Measurements from ENCODE around the gene PRSS53. TPM values are rescaled to one million over a fixed set of nuclear protein-coding genes. Genes with fewer than 3 reads are reported as not detected.

The PRSS53 gene
- total RNA-seq, 1 donor = 2.9 TPM

DNA sequence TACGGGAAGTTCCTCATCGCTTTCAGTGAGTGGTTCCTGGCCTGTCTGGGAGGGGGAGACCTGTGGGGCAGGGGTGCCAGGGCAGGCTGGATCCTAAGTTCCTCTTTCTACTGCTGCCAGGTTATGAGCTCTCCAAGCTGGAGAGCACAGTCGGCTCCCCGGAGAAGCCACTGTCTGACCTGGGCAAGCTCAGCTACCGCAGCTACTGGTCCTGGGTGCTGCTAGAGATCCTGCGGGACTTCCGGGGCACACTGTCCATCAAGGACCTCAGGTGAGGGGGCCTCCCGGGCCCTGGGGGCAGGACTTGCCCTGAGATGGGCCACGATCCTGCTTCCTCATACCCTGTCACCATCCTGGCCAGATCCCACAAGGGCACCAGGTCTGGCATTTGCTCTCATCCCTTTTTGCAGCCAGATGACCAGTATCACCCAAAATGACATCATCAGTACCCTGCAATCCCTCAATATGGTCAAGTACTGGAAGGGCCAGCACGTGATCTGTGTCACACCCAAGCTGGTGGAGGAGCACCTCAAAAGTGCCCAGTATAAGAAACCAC, 41.7 kb upstream of the PRSS53 start:
- Histone ChIP-seq H3K27me3 (ENCODE audit: insufficient read depth, low read length) (peaks cover 4% of the 10 kb centered on the region), H3K79me2 (ENCODE audit: insufficient read depth, low read length) (no peaks in the 10 kb centered on the region), H3K9me3 (ENCODE audit: low read depth, low read length) (no peaks in the 10 kb centered on the region), H3K4me3 (ENCODE audit: insufficient read depth, low read length) (no peak overlapping the region), H3K36me3 (ENCODE audit: insufficient read depth, low read length) (peaks cover 8% of the 10 kb centered on the region), H3K27ac (ENCODE audit: low read depth, low read length) (no peak overlapping the region), H2AFZ (ENCODE audit: low read length) (no peak overlapping the region), H3K4me2 (ENCODE audit: insufficient read depth, low read length) (no peak overlapping the region), H3K4me1 (ENCODE audit: insufficient read depth, low read length) (peaks cover 4% of the 10 kb centered on the region), H4K20me1 (ENCODE audit: insufficient read depth, low read length) (no peaks in the 10 kb centered on the region)
- TF ChIP-seq, protein P1, sequence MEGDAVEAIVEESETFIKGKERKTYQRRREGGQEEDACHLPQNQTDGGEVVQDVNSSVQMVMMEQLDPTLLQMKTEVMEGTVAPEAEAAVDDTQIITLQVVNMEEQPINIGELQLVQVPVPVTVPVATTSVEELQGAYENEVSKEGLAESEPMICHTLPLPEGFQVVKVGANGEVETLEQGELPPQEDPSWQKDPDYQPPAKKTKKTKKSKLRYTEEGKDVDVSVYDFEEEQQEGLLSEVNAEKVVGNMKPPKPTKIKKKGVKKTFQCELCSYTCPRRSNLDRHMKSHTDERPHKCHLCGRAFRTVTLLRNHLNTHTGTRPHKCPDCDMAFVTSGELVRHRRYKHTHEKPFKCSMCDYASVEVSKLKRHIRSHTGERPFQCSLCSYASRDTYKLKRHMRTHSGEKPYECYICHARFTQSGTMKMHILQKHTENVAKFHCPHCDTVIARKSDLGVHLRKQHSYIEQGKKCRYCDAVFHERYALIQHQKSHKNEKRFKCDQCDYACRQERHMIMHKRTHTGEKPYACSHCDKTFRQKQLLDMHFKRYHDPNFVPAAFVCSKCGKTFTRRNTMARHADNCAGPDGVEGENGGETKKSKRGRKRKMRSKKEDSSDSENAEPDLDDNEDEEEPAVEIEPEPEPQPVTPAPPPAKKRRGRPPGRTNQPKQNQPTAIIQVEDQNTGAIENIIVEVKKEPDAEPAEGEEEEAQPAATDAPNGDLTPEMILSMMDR (IDR thresholded peaks at IDR 0.05; ENCODE audit: extremely low read depth, low read depth, low read length) = no peak
- peak; percentile 55 for DNase-seq (ENCODE audit: insufficient read length, low spot score, missing footprints)

DNA sequence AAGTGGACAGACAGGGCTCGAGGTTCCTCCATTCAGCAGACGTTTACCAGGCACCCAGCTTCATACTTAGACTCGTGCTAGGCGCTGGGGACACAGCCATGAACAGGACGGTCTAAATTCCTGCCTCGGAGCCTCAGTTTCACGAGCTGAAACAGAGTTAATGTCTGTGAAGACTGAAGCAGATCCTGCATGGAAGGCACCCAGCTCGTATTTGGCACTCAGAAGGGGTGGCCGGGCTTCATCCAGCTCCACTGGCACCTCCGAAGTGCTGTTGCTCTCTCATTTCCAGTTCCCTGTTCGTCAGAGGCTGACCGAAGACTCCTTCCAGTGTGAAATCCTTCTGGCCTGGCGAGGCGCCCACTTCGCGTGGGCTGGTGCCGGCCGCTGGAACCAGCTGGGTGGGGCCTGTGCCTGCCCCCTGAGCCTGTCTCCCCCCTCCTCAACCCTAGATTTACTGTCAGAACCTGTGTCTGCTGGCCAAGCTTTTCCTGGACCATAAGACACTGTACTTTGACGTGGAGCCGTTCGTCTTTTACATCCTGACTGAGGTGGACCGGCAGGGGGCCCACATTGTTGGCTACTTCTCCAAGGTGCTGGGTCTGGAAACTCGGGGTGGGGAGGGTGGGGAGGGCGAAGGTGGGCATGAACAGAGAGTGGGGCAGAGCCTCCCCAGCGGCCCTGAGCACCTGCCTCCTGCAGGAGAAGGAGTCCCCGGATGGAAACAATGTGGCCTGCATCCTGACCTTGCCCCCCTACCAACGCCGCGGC, 41.0 kb upstream of the PRSS53 start:
- Histone ChIP-seq H3K27ac (ENCODE audit: low read depth, low read length) (no peak overlapping the region), H4K20me1 (ENCODE audit: insufficient read depth, low read length) (no peaks in the 10 kb centered on the region), H2AFZ (ENCODE audit: low read length) (no peak overlapping the region), H3K4me3 (ENCODE audit: insufficient read depth, low read length) (no peak overlapping the region), H3K4me2 (ENCODE audit: insufficient read depth, low read length) (no peak overlapping the region), H3K36me3 (ENCODE audit: insufficient read depth, low read length) (peaks cover 8% of the 10 kb centered on the region), H3K4me1 (ENCODE audit: insufficient read depth, low read length) (peaks cover 4% of the 10 kb centered on the region), H3K79me2 (ENCODE audit: insufficient read depth, low read length) (no peaks in the 10 kb centered on the region), H3K27me3 (ENCODE audit: insufficient read depth, low read length) (peaks cover under 1% of the 10 kb centered on the region), H3K9me3 (ENCODE audit: low read depth, low read length) (no peaks in the 10 kb centered on the region)
- DNase-seq (ENCODE audit: insufficient read length, low spot score, missing footprints) = peak; percentile 80
- TF ChIP-seq, protein P1 (IDR thresholded peaks at IDR 0.05; ENCODE audit: extremely low read depth, low read depth, low read length) = no peak

DNA sequence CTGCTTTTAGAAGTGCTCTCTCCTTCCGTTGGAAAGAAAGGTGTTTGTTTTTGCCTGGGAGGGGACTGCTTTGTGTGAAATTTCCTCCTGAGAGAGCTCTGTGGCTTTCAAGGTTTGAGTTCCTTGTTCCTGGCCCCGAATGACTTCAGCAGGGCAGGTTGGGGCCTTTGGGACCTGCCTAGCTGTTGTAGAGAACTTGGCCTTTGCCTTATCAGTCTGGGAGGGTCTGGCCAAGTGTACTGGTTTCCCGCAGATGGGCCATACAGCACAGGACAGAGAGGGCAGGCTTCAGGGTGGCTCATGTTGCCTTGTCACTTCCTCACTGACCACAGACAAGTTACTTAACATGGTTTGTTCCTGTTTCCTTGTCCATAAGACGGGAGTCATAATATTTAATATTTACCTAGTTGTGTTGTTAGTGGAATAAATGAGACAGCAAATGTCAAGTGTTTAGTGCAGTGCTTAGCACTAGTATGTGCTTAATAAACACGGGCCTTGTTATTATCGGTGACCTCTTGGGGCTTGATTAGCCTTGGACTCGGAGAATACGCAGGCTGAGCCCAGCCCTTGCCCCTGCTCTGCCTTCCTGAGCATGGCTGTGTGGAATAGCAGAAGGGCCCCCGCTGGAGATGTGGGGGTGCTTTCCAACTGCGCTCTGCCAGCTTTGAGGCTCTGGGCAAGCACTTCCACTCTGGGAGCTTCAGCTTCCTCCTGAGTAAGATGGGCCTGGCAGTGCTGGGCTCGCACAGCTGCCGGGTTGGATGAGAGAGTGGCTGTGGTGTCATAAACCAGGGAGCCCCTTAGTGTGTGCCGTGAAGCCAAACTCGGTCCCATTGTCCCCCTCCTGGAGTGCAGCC, 40.2 kb upstream of the PRSS53 start:
- Histone ChIP-seq H3K4me1 (ENCODE audit: insufficient read depth, low read length) (no peaks in the 10 kb centered on the region), H4K20me1 (ENCODE audit: insufficient read depth, low read length) (no peaks in the 10 kb centered on the region), H2AFZ (ENCODE audit: low read length) (no peak overlapping the region), H3K27me3 (ENCODE audit: insufficient read depth, low read length) (no peaks in the 10 kb centered on the region), H3K9me3 (ENCODE audit: low read depth, low read length) (no peaks in the 10 kb centered on the region), H3K27ac (ENCODE audit: low read depth, low read length) (no peak overlapping the region), H3K36me3 (ENCODE audit: insufficient read depth, low read length) (peaks cover 8% of the 10 kb centered on the region), H3K4me3 (ENCODE audit: insufficient read depth, low read length) (no peak overlapping the region), H3K4me2 (ENCODE audit: insufficient read depth, low read length) (no peak overlapping the region), H3K79me2 (ENCODE audit: insufficient read depth, low read length) (no peaks in the 10 kb centered on the region)
- DNase-seq (ENCODE audit: insufficient read length, low spot score, missing footprints) = peak; percentile 73
- TF ChIP-seq, protein P1 (IDR thresholded peaks at IDR 0.05; ENCODE audit: extremely low read depth, low read depth, low read length) = no peak

DNA sequence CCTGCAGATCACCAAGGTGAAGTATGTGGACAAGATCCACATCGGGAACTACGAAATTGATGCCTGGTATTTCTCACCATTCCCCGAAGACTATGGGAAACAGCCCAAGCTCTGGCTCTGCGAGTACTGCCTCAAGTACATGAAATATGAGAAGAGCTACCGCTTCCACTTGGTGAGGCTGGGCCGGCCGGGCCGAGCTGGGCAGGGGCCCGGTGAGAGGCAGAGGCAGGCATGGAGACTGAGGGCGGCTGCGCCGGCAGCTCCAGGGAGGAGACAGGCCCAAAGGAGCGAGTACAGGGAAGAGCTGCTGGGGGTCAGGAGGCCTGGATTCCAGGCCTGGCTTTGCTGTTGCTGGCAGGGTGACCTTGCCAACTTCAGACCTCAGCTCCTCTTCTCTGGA, 38.4 kb upstream of the PRSS53 start:
- Histone ChIP-seq H3K4me3 (ENCODE audit: insufficient read depth, low read length) (no peak overlapping the region), H3K4me1 (ENCODE audit: insufficient read depth, low read length) (no peaks in the 10 kb centered on the region), H3K79me2 (ENCODE audit: insufficient read depth, low read length) (no peaks in the 10 kb centered on the region), H3K4me2 (ENCODE audit: insufficient read depth, low read length) (no peak overlapping the region), H3K27ac (ENCODE audit: low read depth, low read length) (no peak overlapping the region), H3K9me3 (ENCODE audit: low read depth, low read length) (no peaks in the 10 kb centered on the region), H4K20me1 (ENCODE audit: insufficient read depth, low read length) (no peaks in the 10 kb centered on the region), H2AFZ (ENCODE audit: low read length) (no peak overlapping the region), H3K27me3 (ENCODE audit: insufficient read depth, low read length) (no peaks in the 10 kb centered on the region), H3K36me3 (ENCODE audit: insufficient read depth, low read length) (peaks cover 13% of the 10 kb centered on the region)
- peak; percentile 50 for DNase-seq (ENCODE audit: insufficient read length, low spot score, missing footprints)
- TF ChIP-seq, protein P1 (IDR thresholded peaks at IDR 0.05; ENCODE audit: extremely low read depth, low read depth, low read length) = no peak
